GM12874 (cell line): ENCODE results near the gene ADGRV1.

Source experiments
- CTCF ChIP-seq: IDR thresholded peaks from 2 replicates; pipeline ENCODE4 v1.5.1; 2011; ENCODE audit warnings: low read depth, mild to moderate bottlenecking, control low read depth, low read length, moderate library complexity; ENCODE audit not compliant: insufficient read depth

ADGRV1 gene

GRCh38 chr5:90612919-90613318 is 54.3 kb downstream of the ADGRV1 start:
- no peak for TF ChIP-seq CTCF

DNA sequence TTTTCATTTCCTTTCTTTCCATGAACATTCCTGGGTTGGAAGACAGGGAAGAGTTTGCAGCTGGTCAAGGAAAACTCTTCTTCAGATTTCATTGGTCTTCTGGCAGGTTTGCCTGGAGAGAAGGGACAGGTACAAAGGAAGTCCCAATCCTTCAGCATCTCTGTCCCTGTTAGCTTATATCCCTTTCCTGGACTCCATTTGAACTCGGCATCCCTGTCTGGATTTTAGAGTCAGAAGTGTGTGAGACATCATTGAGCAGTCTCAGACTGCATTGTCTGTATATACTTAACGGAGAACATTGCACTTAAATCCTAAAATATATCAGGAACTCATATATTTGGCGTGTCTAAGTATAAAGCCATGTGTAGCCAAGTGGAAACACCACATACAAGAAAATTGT is 54.9 kb downstream of the ADGRV1 start:
- TF ChIP-seq CTCF, result no peak

DNA sequence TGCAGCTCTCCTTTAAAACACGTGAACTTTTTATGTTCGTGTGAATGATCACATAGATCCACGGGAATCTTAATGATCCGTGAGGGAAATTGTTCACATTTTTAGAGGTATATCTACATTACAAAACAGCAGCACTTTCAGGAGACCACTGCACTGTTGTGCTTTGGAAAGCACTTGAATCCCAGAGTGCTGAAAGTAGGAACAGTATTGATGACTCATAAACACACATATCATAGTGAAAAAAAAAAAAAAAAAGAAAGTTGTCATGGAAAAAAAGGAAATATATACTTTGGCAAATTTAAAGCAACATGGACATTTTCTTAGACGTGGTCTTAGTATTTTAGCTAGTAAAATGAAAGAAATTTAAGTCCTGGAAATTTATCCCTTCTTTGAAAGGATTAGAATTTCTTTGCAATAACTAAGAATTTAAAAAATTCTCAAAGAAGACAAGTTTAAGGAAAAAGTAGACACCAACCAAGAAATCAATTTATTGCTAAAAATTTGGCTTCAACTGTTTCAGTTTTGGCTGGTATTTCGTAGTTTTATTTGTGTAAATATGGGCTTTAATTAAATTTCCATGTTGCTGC is 55.4 kb downstream of the ADGRV1 start:
- no peak for TF ChIP-seq CTCF

- no peak for TF ChIP-seq CTCF
Measured at GRCh38 chr5:90615355-90615754, 56.8 kb downstream of the ADGRV1 start.

GRCh38 chr5:90618071-90618470 is 59.5 kb downstream of the ADGRV1 start:
- no peak for TF ChIP-seq CTCF

DNA sequence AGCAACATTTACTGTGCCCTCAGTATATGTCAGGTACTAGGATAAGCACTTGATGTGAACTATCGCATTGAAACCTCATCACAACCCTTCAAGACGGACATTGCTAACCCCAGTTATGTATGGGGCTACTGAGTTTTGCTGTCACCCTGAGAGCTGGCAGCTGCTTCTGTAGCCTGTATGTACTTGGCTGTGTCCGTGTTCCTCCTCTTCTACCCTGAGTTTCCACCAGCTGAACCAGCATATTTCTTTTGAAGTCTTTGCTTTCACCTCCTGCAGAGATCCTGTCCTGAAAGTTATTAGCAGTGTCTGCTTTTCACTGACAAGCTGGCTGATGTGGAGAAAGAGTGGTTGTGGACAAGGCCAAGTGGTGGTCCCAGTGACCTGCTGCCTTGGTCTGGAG is 63.3 kb downstream of the ADGRV1 start:
- no peak for TF ChIP-seq CTCF

DNA sequence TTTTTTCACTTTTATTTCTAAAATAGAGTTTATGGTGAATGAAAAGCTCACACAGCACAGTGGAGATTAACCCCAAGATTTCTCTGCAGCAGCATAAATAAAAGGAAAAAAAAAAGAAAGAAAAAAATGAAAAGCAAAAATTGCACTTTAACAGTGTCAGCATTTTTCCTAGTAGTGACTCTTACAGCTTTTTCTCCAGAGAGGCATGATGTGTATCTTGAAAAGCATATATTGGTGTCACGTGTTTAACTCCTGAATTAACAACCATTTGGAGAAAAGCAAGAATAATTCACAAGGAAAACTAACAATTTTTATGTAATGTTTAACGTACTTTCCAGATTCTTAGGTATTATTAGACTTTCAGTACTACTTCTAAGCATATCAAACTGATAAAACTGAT is 67.9 kb downstream of the ADGRV1 start:
- no peak for TF ChIP-seq CTCF
